Measurements from ENCODE around the gene POU5F1. TPM values are rescaled to one million over a fixed set of nuclear protein-coding genes. Genes with fewer than 3 reads are reported as not detected.
"Not testable (repeated sequence)": the region's sequence is repeated elsewhere in the genome, so short reads cannot be mapped to it uniquely, and the experiment has no call there.

The POU5F1 gene
- total RNA-seq, 1 experiment from 2014 or later: not detected

DNA sequence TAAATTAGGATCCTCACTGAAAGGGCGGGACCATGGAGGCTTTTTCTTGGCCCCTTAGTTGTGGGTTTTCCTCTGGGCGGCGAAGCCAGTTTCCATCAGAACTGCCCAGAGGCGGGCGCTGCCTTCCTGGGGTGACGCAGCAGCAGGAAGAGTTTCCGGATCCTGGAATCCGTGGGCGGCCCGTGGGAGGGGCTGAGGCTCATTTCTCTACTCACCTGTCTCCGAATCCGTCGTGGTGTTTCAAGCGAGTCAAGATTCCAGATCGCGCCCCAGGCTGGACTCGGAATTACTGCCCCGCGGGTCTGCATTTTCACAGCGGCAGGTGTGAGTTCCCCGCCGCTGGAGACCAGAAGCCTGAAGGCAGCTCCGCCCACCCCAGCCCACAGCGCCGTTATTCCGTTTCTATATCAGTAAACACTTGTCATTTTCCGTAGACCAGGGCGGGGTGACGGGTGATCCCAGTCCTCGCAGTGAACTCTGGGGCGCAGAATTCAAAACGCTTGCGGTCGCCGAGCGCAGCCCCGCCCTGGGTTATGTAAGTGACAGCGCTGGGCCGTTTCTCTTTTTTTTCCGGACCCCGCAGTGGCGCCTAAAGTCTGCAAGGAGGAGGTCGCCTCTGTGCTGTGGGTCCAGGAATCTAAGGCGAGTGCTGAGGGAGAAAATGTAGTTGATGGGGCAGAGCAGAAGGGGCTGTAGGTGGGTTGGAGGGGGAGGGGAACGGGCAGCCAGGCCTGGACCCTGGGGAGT lies 27.2 kb upstream of the POU5F1 start:
- peaks cover 8% of the 10 kb centered on the region for H3K4me1 Mint-ChIP-seq (ENCODE audit: low read depth, unreplicated experiment)
- Histone ChIP-seq H3K4me1 (peaks cover 6% of the 10 kb centered on the region), H3K36me3 (ENCODE audit: control insufficient read depth, insufficient read depth, low read length) (0 out of 2 replicates have a peak, but pooled peaks cover 2% of the 10 kb centered on the region), H3K27me3 (replicated peaks; ENCODE audit: control insufficient read depth, insufficient read depth, low read length) (no peaks in the 10 kb centered on the region), H3K4me3 (ENCODE audit: low read depth, low read length) (peak overlapping the region; percentile 64), H3K9me3 (no peaks in the 10 kb centered on the region)
- peak overlapping the region; percentile 55 for H3K4me3 Mint-ChIP-seq (ENCODE audit: unreplicated experiment)
- peak; percentile 81 to 85 for DNase-seq
- peaks cover 5% of the 10 kb centered on the region for H3K36me3 Mint-ChIP-seq (ENCODE audit: insufficient read depth, unreplicated experiment)
- TF ChIP-seq, protein P1, sequence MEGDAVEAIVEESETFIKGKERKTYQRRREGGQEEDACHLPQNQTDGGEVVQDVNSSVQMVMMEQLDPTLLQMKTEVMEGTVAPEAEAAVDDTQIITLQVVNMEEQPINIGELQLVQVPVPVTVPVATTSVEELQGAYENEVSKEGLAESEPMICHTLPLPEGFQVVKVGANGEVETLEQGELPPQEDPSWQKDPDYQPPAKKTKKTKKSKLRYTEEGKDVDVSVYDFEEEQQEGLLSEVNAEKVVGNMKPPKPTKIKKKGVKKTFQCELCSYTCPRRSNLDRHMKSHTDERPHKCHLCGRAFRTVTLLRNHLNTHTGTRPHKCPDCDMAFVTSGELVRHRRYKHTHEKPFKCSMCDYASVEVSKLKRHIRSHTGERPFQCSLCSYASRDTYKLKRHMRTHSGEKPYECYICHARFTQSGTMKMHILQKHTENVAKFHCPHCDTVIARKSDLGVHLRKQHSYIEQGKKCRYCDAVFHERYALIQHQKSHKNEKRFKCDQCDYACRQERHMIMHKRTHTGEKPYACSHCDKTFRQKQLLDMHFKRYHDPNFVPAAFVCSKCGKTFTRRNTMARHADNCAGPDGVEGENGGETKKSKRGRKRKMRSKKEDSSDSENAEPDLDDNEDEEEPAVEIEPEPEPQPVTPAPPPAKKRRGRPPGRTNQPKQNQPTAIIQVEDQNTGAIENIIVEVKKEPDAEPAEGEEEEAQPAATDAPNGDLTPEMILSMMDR (IDR thresholded peaks at IDR 0.05; ENCODE audit: insufficient read depth in 1 of 2, low read depth in 1 of 2, low read length in 1 of 2, severe bottlenecking in 1 of 2, unreplicated experiment in 1 of 2): no peak
- H3K27me3 Mint-ChIP-seq (ENCODE audit: insufficient read depth, unreplicated experiment): no peaks in the 10 kb centered on the region
- POLR2A ChIA-PET: no interaction called here
- no peaks in the 10 kb centered on the region for H3K9me3 Mint-ChIP-seq (ENCODE audit: unreplicated experiment)
- BruUV-seq (replicated peaks): TSS peak; percentile 81
- intact Hi-C loops (cut with micrococcal nuclease; ENCODE audit: unreplicated experiment): loop anchor here (1.0 to 2.0 kb wide), 2 partner anchors 75 to 170 kb away; partner anchors contain the start of gene HLA-C
- H3K27ac Mint-ChIP-seq (ENCODE audit: unreplicated experiment): peak overlapping the region; percentile 1
- CTCF ChIA-PET: interaction anchor here (0.6 to 1.3 kb wide), 4 partner anchors 59 to 197 kb away, joined by 3 to 12 read pairs (median 4); partner anchors contain the start of gene PSORS1C2

DNA sequence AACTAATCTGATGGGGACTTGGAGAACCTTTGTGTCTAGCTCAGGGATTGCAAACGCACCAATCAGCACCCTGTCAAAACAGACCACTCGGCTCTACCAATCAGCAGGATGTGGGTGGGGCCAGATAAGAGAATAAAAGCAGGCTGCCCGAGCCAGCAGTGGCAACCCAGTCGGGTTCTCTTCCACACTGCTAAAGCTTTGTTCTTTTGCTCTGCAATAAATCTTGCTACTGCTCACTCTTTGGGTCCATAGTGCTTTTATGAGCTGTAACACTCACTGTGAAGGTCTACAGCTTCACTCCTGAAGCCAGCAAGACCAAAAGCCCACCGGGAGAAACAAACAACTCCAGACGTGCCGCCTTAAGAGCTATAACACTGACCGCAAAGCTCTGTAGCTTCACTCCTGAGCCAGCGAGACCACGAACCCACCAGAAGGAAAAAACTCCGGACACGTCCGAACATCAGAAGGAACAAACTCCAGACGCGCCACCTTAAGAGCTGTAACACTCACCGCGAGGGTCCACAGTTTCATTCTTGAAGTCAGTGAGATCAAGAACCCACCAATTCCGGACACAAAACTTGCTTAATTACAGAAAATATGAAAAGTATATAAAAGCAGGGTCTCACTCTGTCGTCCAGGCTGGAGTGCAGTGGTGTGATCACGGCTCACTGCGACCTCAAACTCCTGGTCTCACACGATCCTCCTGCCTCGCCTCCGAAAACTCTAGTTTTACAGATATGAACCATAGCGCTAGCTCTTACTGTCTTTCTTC lies 26.0 kb upstream of the POU5F1 start:
- peak overlapping the region; percentile 1 for H3K27ac Mint-ChIP-seq (ENCODE audit: unreplicated experiment)
- H3K4me1 Mint-ChIP-seq (ENCODE audit: low read depth, unreplicated experiment); H3K4me1 ChIP-seq; DNase-seq; H3K36me3 Mint-ChIP-seq (ENCODE audit: insufficient read depth, unreplicated experiment); H3K27me3 Mint-ChIP-seq (ENCODE audit: insufficient read depth, unreplicated experiment); H3K36me3 ChIP-seq (ENCODE audit: control insufficient read depth, insufficient read depth, low read length); H3K9me3 ChIP-seq; BruUV-seq (replicated peaks); H3K9me3 Mint-ChIP-seq (ENCODE audit: unreplicated experiment); H3K27me3 ChIP-seq (replicated peaks; ENCODE audit: control insufficient read depth, insufficient read depth, low read length): not testable (repeated sequence)
- ChIA-PET CTCF (interaction anchor here (1.2 to 1.6 kb wide), 3 partner anchors 58 to 170 kb away, joined by 3 to 9 read pairs (median 3); partner anchors contain the start of gene PSORS1C2), POLR2A (interaction anchor here (0.6 to 0.7 kb wide), 2 partner anchors 56 to 92 kb away, joined by 3 read pairs; no protein-coding TSS in a partner anchor)
- H3K4me3 ChIP-seq (ENCODE audit: low read depth, low read length): peak overlapping the region; percentile 64
- peak overlapping the region; percentile 55 for H3K4me3 Mint-ChIP-seq (ENCODE audit: unreplicated experiment)
- intact Hi-C loops (cut with micrococcal nuclease; ENCODE audit: unreplicated experiment): loop anchor here (1.0 to 2.0 kb wide), 2 partner anchors 76 to 171 kb away; partner anchors contain the start of gene HLA-C

DNA sequence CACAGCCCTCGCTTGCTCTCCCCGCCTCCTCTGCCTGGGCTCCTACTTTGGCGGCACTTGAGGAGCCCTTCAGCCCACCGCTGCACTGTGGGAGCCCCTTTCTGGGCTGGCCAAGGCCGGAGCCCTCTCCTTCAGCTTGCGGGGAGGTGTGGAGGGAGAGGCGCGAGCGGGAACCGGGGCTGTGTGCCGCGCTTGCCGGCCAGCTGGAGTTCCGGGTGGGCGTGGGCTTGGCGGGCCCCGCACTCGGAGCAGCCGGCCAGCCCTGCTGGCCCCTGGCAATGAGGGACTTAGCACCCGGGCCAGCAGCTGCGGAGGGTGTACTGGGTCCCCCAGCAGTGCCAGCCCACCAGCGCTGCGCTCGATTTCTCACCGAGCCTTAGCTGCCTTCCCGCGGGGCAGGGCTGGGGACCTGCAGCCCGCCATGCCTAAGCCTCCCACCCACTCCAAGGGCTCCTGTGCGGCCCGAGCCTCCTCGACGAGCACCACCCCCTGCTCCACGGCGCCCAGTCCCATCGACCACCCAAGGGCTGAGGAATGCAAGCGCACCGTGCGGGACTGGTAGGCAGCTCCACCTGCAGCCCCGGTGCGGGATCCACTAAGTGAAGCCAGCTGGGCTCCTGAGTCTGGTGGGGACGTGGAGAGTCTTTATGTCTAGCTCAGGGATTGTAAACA lies 25.0 kb upstream of the POU5F1 start:
- H3K9me3 ChIP-seq; DNase-seq; H3K9me3 Mint-ChIP-seq (ENCODE audit: unreplicated experiment); H3K4me1 ChIP-seq; H3K36me3 Mint-ChIP-seq (ENCODE audit: insufficient read depth, unreplicated experiment); H3K4me3 ChIP-seq (ENCODE audit: low read depth, low read length); BruUV-seq (replicated peaks); H3K27ac Mint-ChIP-seq (ENCODE audit: unreplicated experiment); H3K36me3 ChIP-seq (ENCODE audit: control insufficient read depth, insufficient read depth, low read length); H3K4me3 Mint-ChIP-seq (ENCODE audit: unreplicated experiment); H3K4me1 Mint-ChIP-seq (ENCODE audit: low read depth, unreplicated experiment); POLR2A ChIA-PET; intact Hi-C loops (cut with micrococcal nuclease; ENCODE audit: unreplicated experiment); H3K27me3 ChIP-seq (replicated peaks; ENCODE audit: control insufficient read depth, insufficient read depth, low read length); H3K27me3 Mint-ChIP-seq (ENCODE audit: insufficient read depth, unreplicated experiment): not testable (repeated sequence)
- CTCF ChIA-PET: interaction anchor here (1.0 to 1.6 kb wide), 3 partner anchors 37 to 171 kb away, joined by 3 to 9 read pairs (median 3); partner anchors contain the start of gene TCF19

Data from Caco-2 (cell line).